KOPT-K1 (cell line): Measurements from ENCODE around the gene BMP5.

Experiments used
- H3K27ac ChIP-seq: fragments of 200-600 bp; sonication (generic); 2 replicates; pipeline ENCODE4 v1.5.1; 2016; ENCODE audit warnings: antibody characterized with exemption, mild to moderate bottlenecking, low read depth, low read length; ENCODE audit not compliant: poor library complexity, severe bottlenecking
- H3K36me3 ChIP-seq: fragments of 200-600 bp; sonication (generic); 2 replicates; pipeline ENCODE4 v1.5.1; 2017; ENCODE audit warnings: antibody characterized with exemption, mild to moderate bottlenecking, low read length, moderate library complexity; ENCODE audit not compliant: insufficient read depth
- H3K9me3 ChIP-seq: fragments of 200-600 bp; sonication (generic); 2 replicates; pipeline ENCODE4 v1.5.1; 2017; ENCODE audit warnings: antibody characterized with exemption, low read length, mild to moderate bottlenecking; ENCODE audit not compliant: insufficient read depth, poor library complexity, severe bottlenecking

Gene BMP5

GRCh38 chr6:55892749-55893357, 17.5 kb upstream of the BMP5 start:
- H3K9me3 ChIP-seq: no peaks in the 10 kb centered on the region
- H3K27ac ChIP-seq: no peak overlapping the region
- no peaks in the 10 kb centered on the region for H3K36me3 ChIP-seq

DNA sequence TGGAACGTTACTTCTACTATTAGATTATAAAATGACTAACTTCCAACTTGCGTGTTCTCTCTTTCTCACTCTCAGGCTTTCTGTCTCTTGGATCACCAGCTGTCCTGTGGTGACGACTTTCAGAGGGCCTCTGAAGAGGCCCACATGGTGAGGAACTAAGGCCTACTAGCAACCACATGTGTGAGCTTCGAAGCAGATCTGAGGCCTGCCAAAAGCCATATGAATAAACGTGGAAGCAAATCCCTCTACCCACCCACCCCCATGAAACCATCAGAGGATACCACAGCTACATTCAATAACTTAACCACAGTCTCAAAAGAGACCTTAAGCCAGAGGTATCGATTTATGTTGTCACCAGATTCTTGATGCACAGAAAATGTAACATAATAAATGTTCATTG, 13.5 kb upstream of the BMP5 start:
- no peaks in the 10 kb centered on the region for H3K36me3 ChIP-seq
- H3K27ac ChIP-seq: no peak overlapping the region
- no peaks in the 10 kb centered on the region for H3K9me3 ChIP-seq

DNA sequence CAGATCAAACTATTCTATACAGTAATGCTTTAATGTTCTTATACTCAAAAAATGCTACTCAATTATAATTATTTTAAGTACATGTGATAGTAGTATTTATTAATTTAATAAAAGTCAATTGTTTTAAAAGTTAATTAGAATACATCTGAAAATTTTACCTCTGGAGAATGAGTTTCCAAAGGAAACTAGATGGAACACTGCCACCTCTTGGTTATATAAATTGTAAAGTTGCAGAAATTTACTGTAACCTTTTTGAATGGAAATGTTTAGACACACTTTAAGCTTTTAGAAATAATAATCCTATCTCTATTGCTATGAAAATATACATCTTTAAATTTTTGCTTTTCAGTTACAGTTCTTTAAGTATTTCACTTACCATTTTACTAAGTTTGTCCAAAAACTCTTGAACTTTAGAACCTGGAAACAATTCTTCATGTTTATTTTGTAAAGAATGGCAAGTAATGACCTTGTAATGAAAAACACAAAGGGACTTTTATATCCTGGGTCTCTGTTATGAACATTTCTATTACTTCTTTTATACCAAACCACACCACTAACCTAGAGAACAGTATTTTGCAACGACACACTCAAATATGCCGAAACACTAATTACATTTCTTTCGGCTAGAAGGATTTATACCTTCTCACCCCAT, 10.9 kb upstream of the BMP5 start:
- no peak overlapping the region for H3K27ac ChIP-seq
- H3K9me3 ChIP-seq: no peaks in the 10 kb centered on the region
- no peaks in the 10 kb centered on the region for H3K36me3 ChIP-seq

- no peak overlapping the region for H3K27ac ChIP-seq
- no peaks in the 10 kb centered on the region for H3K36me3 ChIP-seq
- H3K9me3 ChIP-seq: no peaks in the 10 kb centered on the region
Measured at GRCh38 chr6:55882718-55883569, 7.6 kb upstream of the BMP5 start.

GRCh38 chr6:55877283-55877682, 1.9 kb upstream of the BMP5 start:
- H3K9me3 ChIP-seq: no peaks in the 10 kb centered on the region
- no peak overlapping the region for H3K27ac ChIP-seq
- H3K36me3 ChIP-seq: no peaks in the 10 kb centered on the region

- H3K27ac ChIP-seq: no peak overlapping the region
Measured at GRCh38 chr6:55874316-55874715, 1.1 kb downstream of the BMP5 start.

DNA sequence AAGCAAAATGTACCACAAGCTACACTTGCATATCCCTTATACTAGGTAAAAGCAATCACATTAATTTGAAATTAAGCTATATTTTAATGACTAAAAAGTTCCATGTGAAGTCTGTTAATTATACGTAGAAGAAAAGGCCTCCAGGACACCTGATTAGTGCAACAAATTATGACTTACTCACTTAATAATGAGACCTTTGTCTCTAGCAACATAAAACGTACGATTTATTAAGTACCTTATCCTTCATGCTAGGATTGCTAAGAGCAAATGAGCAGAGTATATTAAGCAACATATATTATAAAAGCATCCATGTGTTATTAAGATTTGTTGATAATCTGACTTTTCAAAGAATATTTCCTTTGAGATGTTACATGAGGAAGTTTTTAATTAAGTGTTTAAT, 2.5 kb downstream of the BMP5 start:
- no peaks in the 10 kb centered on the region for H3K36me3 ChIP-seq
- no peak overlapping the region for H3K27ac ChIP-seq
- no peaks in the 10 kb centered on the region for H3K9me3 ChIP-seq

More at GRCh38 chr6:55874316-55874715, 1.1 kb downstream of the BMP5 start:
- Histone ChIP-seq H3K9me3 (no peaks in the 10 kb centered on the region), H3K36me3 (no peaks in the 10 kb centered on the region)

- Histone ChIP-seq H3K27ac (no peak overlapping the region), H3K9me3 (no peaks in the 10 kb centered on the region), H3K36me3 (no peaks in the 10 kb centered on the region)
Measured at GRCh38 chr6:55870181-55870813, 5.1 kb downstream of the BMP5 start.

DNA sequence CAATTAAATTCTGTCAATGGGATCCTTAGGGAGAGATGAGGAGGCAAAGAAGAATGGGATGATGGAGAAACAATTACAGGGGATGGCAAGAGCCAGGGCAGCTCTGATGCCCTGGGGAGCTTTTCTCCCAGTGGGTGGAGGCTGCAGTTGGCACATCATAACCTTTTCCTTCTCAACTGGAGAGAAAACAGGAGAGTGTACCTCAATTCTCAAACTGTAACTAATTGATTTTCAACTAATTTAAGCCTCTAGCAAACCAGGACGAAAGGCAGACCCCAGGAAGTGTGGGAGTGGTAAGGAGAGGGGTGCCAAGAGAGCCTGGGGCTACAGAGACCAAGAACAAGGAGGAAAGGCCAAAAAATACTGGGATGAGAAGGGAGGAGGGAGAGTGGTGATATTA, 5.7 kb downstream of the BMP5 start:
- H3K9me3 ChIP-seq: no peaks in the 10 kb centered on the region
- no peaks in the 10 kb centered on the region for H3K36me3 ChIP-seq
- H3K27ac ChIP-seq: no peak overlapping the region

- H3K9me3 ChIP-seq: no peaks in the 10 kb centered on the region
- no peaks in the 10 kb centered on the region for H3K36me3 ChIP-seq
- no peak overlapping the region for H3K27ac ChIP-seq
Measured at GRCh38 chr6:55868771-55869479, 6.5 kb downstream of the BMP5 start.

GRCh38 chr6:55868176-55868575, 7.2 kb downstream of the BMP5 start:
- H3K36me3 ChIP-seq: no peaks in the 10 kb centered on the region
- H3K27ac ChIP-seq: no peak overlapping the region
- H3K9me3 ChIP-seq: no peaks in the 10 kb centered on the region

DNA sequence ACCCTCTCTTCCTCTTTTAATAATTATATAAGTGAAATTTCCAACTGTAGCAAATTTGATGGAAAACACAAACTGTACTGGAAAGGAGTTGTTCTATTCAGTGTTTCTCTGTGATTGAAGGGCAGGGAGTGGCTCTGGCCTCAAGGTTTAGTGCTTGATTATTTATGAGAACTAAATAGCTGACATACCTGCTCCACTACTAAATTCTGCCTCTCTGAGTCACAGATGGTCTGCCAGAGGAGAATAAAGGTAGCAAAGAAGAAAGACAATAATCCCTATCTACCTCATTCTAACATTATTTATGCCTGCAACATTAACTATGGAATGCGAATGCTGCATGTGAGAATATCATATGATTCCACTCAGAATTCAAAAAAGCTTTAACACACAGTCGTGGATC, 9.3 kb downstream of the BMP5 start:
- no peak overlapping the region for H3K27ac ChIP-seq
- no peaks in the 10 kb centered on the region for H3K36me3 ChIP-seq
- no peaks in the 10 kb centered on the region for H3K9me3 ChIP-seq

- no peak overlapping the region for H3K27ac ChIP-seq
- H3K9me3 ChIP-seq: no peaks in the 10 kb centered on the region
- no peaks in the 10 kb centered on the region for H3K36me3 ChIP-seq
Measured at GRCh38 chr6:55853008-55854001, 22.1 kb downstream of the BMP5 start.

DNA sequence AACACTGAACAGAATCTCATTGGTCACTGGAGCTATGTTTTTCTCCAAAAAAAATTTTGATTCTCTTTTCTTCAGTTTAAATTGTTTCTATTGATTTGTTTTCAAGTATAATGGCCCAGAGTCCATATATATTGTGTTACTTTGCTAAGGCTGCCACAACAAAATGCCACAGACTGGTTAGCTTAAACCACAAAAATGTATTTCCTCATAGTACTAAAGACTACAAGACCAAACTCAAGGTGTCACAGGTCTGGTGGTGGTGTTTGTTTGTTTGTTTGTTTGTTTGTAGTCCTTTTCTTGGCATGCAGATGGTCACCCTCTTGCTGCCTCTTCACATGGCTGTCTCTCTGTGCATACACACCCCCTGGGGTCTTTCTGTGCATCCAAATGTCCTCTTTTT, 34.0 kb downstream of the BMP5 start:
- Histone ChIP-seq H3K27ac (no peak overlapping the region), H3K9me3 (no peaks in the 10 kb centered on the region), H3K36me3 (no peaks in the 10 kb centered on the region)
